ENCODE data around the gene SULT1A2.
"Not testable (repeated sequence)": the region's sequence is repeated elsewhere in the genome, so short reads cannot be mapped to it uniquely, and the experiment has no call there.

The SULT1A2 gene

DNA sequence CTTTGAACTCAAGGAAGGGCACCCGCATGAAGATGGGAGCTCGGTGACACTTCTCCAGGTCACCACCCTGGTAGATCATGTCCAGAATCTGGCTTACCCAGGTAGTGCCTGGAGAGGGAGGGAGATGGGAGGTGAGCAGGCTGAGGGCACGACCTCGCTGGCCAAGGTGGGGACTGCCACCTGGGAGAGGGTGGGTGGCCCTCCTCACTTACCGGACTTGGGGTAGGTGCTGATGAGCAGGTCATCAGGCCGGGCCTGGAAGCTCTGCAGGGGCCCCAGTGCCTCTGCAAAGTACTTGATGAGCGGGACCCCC lies 11.6 kb upstream of the SULT1A2 start:
- H2AFZ ChIP-seq (ENCODE audit: low read length); H3K9me3 ChIP-seq (ENCODE audit: insufficient read depth, low read depth, low read length); H3K27me3 ChIP-seq (ENCODE audit: insufficient read depth, low read length, poor library complexity, severe bottlenecking); H3K79me2 ChIP-seq (ENCODE audit: insufficient read depth, low read length); H3K4me3 ChIP-seq (ENCODE audit: low read length, poor library complexity, severe bottlenecking); H3K4me2 ChIP-seq (ENCODE audit: low read depth, low read length, poor library complexity, severe bottlenecking); H3K9me2 ChIP-seq (replicated peaks; ENCODE audit: low read depth, low read length); H3K9ac ChIP-seq (ENCODE audit: low read depth, low read length, poor library complexity, severe bottlenecking); H3K4me1 ChIP-seq (ENCODE audit: insufficient read depth, low read length, poor library complexity, severe bottlenecking); H3K36me3 ChIP-seq (ENCODE audit: insufficient read depth, low read length); H4K20me1 ChIP-seq (ENCODE audit: insufficient read depth, low read length, poor library complexity, severe bottlenecking); H3F3A ChIP-seq (ENCODE audit: low read depth): not testable (repeated sequence)

DNA sequence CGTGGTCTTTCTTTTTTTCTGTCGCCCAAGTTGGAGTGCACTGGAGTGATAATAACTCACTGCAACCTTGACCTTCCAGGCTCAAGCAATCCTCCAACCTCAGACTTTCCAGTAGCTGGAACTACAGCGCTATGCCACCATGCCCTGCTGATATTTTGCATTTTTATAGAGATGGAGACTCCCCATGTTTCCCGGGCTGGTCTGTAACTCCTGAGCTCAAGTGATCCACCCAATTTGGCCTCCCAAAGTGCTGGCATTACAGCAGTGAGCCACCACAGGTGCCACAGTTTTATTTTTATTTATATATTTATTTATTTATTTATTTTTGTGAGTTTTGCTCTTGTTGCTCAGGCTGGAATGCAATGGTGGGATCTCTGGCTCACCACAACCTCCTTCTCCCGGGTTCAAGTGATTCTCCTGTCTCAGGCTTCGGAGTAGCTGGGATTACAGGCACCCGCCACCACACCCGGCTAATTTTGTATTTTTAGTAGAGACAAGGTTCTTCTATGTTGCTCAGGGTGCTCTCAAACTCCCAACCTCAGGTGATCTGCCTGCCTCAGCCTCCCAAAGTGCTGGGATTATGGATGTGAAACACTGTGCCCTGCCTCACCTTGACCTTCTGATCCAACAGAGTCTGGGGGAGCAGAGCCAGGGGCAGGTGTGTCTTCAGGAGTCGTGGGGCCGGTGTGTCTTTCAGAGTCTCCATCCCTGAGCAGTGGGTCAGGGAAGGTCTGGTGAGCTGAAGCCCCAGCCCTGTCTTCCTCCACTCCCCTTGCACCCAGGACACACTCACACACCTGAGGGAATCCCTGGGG lies 11.0 kb upstream of the SULT1A2 start:
- H3K9me3 ChIP-seq (ENCODE audit: insufficient read depth, low read depth, low read length); H3K4me2 ChIP-seq (ENCODE audit: low read depth, low read length, poor library complexity, severe bottlenecking); H3K9ac ChIP-seq (ENCODE audit: low read depth, low read length, poor library complexity, severe bottlenecking); H3K27me3 ChIP-seq (ENCODE audit: insufficient read depth, low read length, poor library complexity, severe bottlenecking); H2AFZ ChIP-seq (ENCODE audit: low read length); H3F3A ChIP-seq (ENCODE audit: low read depth); H3K79me2 ChIP-seq (ENCODE audit: insufficient read depth, low read length); H3K4me1 ChIP-seq (ENCODE audit: insufficient read depth, low read length, poor library complexity, severe bottlenecking); H3K4me3 ChIP-seq (ENCODE audit: low read length, poor library complexity, severe bottlenecking); H4K20me1 ChIP-seq (ENCODE audit: insufficient read depth, low read length, poor library complexity, severe bottlenecking); H3K9me2 ChIP-seq (replicated peaks; ENCODE audit: low read depth, low read length); H3K36me3 ChIP-seq (ENCODE audit: insufficient read depth, low read length): not testable (repeated sequence)

DNA sequence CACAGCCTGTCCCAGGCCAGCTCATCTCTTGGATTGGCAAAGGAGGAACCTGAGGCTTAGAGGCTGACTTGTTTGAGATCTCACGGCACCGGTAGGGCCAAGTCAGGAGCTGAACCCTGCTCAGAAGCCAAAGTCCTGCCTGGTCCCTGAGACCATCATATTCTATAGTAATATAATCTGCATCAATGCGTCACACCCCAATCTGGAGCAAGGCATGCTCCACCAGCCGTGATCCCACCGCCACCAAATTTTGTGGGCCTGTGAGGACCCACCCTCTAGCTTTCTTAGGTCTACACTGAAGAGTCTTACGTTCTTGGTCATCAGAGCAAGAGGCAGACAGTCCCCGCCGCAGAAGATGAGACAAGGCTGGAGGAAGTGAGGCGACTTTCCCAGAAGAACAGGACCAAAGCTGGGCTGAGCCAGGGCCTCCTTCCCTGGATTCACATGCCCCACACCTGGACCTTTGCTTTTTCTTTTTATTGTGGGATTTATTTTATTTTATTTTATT lies 10.3 kb upstream of the SULT1A2 start:
- no peaks in the 10 kb centered on the region for H4K20me1 ChIP-seq (ENCODE audit: insufficient read depth, low read length, poor library complexity, severe bottlenecking)
- H3K4me3 ChIP-seq (ENCODE audit: low read length, poor library complexity, severe bottlenecking): no peak overlapping the region
- H2AFZ ChIP-seq (ENCODE audit: low read length): no peak overlapping the region
- H3K9me3 ChIP-seq (ENCODE audit: insufficient read depth, low read depth, low read length): no peaks in the 10 kb centered on the region
- H3K36me3 ChIP-seq (ENCODE audit: insufficient read depth, low read length): no peaks in the 10 kb centered on the region
- TF ChIP-seq, protein P1, sequence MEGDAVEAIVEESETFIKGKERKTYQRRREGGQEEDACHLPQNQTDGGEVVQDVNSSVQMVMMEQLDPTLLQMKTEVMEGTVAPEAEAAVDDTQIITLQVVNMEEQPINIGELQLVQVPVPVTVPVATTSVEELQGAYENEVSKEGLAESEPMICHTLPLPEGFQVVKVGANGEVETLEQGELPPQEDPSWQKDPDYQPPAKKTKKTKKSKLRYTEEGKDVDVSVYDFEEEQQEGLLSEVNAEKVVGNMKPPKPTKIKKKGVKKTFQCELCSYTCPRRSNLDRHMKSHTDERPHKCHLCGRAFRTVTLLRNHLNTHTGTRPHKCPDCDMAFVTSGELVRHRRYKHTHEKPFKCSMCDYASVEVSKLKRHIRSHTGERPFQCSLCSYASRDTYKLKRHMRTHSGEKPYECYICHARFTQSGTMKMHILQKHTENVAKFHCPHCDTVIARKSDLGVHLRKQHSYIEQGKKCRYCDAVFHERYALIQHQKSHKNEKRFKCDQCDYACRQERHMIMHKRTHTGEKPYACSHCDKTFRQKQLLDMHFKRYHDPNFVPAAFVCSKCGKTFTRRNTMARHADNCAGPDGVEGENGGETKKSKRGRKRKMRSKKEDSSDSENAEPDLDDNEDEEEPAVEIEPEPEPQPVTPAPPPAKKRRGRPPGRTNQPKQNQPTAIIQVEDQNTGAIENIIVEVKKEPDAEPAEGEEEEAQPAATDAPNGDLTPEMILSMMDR (conservative IDR thresholded peaks at IDR 0.05; ENCODE audit: low read length): no peak
- TF ChIP-seq EZH2phosphoT487 (IDR thresholded peaks at IDR 0.05; ENCODE audit: borderline replicate concordance): no peak
- no peaks in the 10 kb centered on the region for H3K27me3 ChIP-seq (ENCODE audit: insufficient read depth, low read length, poor library complexity, severe bottlenecking)
- no peak overlapping the region for H3K9ac ChIP-seq (ENCODE audit: low read depth, low read length, poor library complexity, severe bottlenecking)
- H3K79me2 ChIP-seq (ENCODE audit: insufficient read depth, low read length): no peaks in the 10 kb centered on the region
- no peaks in the 10 kb centered on the region for H3F3A ChIP-seq (ENCODE audit: low read depth)
- no peaks in the 10 kb centered on the region for H3K9me2 ChIP-seq (replicated peaks; ENCODE audit: low read depth, low read length)
- H3K4me1 ChIP-seq (ENCODE audit: insufficient read depth, low read length, poor library complexity, severe bottlenecking): peaks cover 10% of the 10 kb centered on the region
- H3K4me2 ChIP-seq (ENCODE audit: low read depth, low read length, poor library complexity, severe bottlenecking): no peak overlapping the region

DNA sequence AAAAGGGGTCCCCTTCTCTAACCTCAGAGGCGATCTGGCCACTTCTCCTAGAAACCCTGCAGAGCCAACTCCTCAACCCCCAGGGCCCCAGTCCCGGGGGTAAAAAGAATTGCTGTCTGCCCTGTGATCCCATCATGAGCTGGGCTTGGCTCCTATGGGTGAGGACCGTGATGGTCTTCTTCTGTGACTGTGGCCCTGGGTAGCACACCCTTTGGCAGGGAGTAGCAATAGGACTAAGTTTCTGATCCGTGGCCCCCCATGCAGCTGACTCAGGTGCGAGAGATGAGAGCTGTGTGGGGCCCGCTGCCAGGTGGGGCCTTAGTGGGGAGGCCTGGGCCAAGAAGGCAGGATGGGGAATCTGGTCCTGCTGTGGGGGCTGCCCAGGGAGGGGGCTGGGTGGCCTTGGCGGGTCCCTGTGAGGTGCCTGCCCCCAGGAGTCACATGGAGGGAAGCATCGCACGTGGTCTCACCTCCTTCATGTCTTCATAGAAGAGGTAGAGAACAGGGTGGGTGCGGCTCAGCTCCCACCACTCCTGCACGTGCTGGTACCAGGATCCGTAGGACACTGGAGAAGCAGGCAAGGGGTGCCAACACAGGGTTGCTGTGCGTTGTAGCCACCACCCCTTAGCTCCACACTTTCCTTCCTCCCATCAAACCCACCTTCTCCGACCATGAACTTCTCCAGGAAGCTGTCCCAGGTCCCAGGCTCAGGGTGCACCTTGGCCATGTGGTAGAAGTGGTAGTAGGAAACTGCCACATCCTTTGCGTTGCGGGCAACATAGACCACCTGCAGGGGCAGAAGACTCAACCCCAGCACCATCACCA lies 9.7 kb upstream of the SULT1A2 start:
- Histone ChIP-seq H3K9me3 (ENCODE audit: insufficient read depth, low read depth, low read length) (no peaks in the 10 kb centered on the region), H2AFZ (ENCODE audit: low read length) (no peak overlapping the region), H4K20me1 (ENCODE audit: insufficient read depth, low read length, poor library complexity, severe bottlenecking) (no peaks in the 10 kb centered on the region), H3K4me2 (ENCODE audit: low read depth, low read length, poor library complexity, severe bottlenecking) (no peak overlapping the region), H3K9ac (ENCODE audit: low read depth, low read length, poor library complexity, severe bottlenecking) (no peak overlapping the region), H3K4me1 (ENCODE audit: insufficient read depth, low read length, poor library complexity, severe bottlenecking) (peaks cover 10% of the 10 kb centered on the region), H3K27me3 (ENCODE audit: insufficient read depth, low read length, poor library complexity, severe bottlenecking) (no peaks in the 10 kb centered on the region), H3F3A (ENCODE audit: low read depth) (no peaks in the 10 kb centered on the region), H3K36me3 (ENCODE audit: insufficient read depth, low read length) (no peaks in the 10 kb centered on the region), H3K9me2 (replicated peaks; ENCODE audit: low read depth, low read length) (no peaks in the 10 kb centered on the region), H3K79me2 (ENCODE audit: insufficient read depth, low read length) (no peaks in the 10 kb centered on the region), H3K4me3 (ENCODE audit: low read length, poor library complexity, severe bottlenecking) (no peak overlapping the region)
- TF ChIP-seq EZH2phosphoT487 (IDR thresholded peaks at IDR 0.05; ENCODE audit: borderline replicate concordance): no peak
- TF ChIP-seq, protein P1 (conservative IDR thresholded peaks at IDR 0.05; ENCODE audit: low read length): no peak

All from Loucy (cell line).